GM19043 (cell line): Measurements from ENCODE around the gene INO80.

Source experiments
- ATAC-seq: cut with Tn5 transposase; IDR thresholded peaks from one replicate; pipeline ENCODE4 v1.9.1; 2021; ENCODE audit warnings: low read depth; ENCODE audit not compliant: unreplicated experiment

The INO80 gene

GRCh38 chr15:41011055-41011815 is 104.8 kb downstream of the INO80 start:
- ATAC-seq: no peak

- no peak for ATAC-seq
Measured at GRCh38 chr15:41010345-41010744, 105.7 kb downstream of the INO80 start.

GRCh38 chr15:41006479-41006878 is 109.6 kb downstream of the INO80 start:
- no peak for ATAC-seq

GRCh38 chr15:41004490-41004889 is 111.6 kb downstream of the INO80 start:
- no peak for ATAC-seq

- ATAC-seq: no peak
Measured at GRCh38 chr15:41001524-41002214, 114.4 kb downstream of the INO80 start.

GRCh38 chr15:40999190-40999589 is 116.9 kb downstream of the INO80 start:
- no peak for ATAC-seq

- no peak for ATAC-seq
Measured at GRCh38 chr15:40995656-40996055, 120.4 kb downstream of the INO80 start.

GRCh38 chr15:40992825-40993224 is 123.3 kb downstream of the INO80 start:
- no peak for ATAC-seq

- no peak for ATAC-seq
Measured at GRCh38 chr15:40992241-40992741, 123.8 kb downstream of the INO80 start.

GRCh38 chr15:40991355-40991754 is 124.7 kb downstream of the INO80 start:
- ATAC-seq: no peak

- no peak for ATAC-seq
Measured at GRCh38 chr15:40990789-40991188, 125.3 kb downstream of the INO80 start.

GRCh38 chr15:40990080-40990479 is 126.0 kb downstream of the INO80 start:
- no peak for ATAC-seq

GRCh38 chr15:40988156-40988555 is 127.9 kb downstream of the INO80 start:
- no peak for ATAC-seq

GRCh38 chr15:40986820-40987219 is 129.3 kb downstream of the INO80 start:
- no peak for ATAC-seq

- no peak for ATAC-seq
Measured at GRCh38 chr15:40985541-40986330, 130.3 kb downstream of the INO80 start.

GRCh38 chr15:40984964-40985363 is 131.1 kb downstream of the INO80 start:
- no peak for ATAC-seq

GRCh38 chr15:40984406-40984805 is 131.7 kb downstream of the INO80 start:
- ATAC-seq: no peak

- no peak for ATAC-seq
Measured at GRCh38 chr15:40982855-40983254, 133.2 kb downstream of the INO80 start.

- no peak for ATAC-seq
Measured at GRCh38 chr15:40981186-40981585, 134.9 kb downstream of the INO80 start.

- no peak for ATAC-seq
Measured at GRCh38 chr15:40978562-40978961, 137.5 kb downstream of the INO80 start.

GRCh38 chr15:40978141-40978540 is 137.9 kb downstream of the INO80 start:
- ATAC-seq: no peak
